ENCODE measurements around the gene CCR8. TPM values are rescaled to one million over a fixed set of nuclear protein-coding genes. Genes with fewer than 3 reads are reported as not detected.

Gene CCR8
- total RNA-seq, 4 donors from 2014 or later: not detected

- no peaks in the 10 kb centered on the region for H3K27me3 ChIP-seq
- TF ChIP-seq, protein P1, sequence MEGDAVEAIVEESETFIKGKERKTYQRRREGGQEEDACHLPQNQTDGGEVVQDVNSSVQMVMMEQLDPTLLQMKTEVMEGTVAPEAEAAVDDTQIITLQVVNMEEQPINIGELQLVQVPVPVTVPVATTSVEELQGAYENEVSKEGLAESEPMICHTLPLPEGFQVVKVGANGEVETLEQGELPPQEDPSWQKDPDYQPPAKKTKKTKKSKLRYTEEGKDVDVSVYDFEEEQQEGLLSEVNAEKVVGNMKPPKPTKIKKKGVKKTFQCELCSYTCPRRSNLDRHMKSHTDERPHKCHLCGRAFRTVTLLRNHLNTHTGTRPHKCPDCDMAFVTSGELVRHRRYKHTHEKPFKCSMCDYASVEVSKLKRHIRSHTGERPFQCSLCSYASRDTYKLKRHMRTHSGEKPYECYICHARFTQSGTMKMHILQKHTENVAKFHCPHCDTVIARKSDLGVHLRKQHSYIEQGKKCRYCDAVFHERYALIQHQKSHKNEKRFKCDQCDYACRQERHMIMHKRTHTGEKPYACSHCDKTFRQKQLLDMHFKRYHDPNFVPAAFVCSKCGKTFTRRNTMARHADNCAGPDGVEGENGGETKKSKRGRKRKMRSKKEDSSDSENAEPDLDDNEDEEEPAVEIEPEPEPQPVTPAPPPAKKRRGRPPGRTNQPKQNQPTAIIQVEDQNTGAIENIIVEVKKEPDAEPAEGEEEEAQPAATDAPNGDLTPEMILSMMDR (IDR thresholded peaks at IDR 0.05): no peak
- TF ChIP-seq POLR2A (IDR thresholded peaks at IDR 0.05): no peak
- no peaks in the 10 kb centered on the region for H3K36me3 ChIP-seq
- H3K27ac ChIP-seq: no peak overlapping the region
- no peaks in the 10 kb centered on the region for H3K4me1 ChIP-seq
- H3K4me3 ChIP-seq: no peak overlapping the region
- intact Hi-C loops (cut with DNase I; ENCODE audit: low total_unique reads): no loop called here
- DNase-seq: no peak
- H3K9me3 ChIP-seq: no peaks in the 10 kb centered on the region
These were observed 1.3 kb downstream of the CCR8 start for GRCh38 chr3:39330824-39331223.

GRCh38 chr3:39332525-39332924 is 3.0 kb downstream of the CCR8 start:
- TF ChIP-seq, protein P1 (IDR thresholded peaks at IDR 0.05): no peak
- no peak for TF ChIP-seq POLR2A (IDR thresholded peaks at IDR 0.05)
- Histone ChIP-seq H3K4me3 (no peak overlapping the region), H3K4me1 (no peaks in the 10 kb centered on the region), H3K36me3 (no peaks in the 10 kb centered on the region), H3K9me3 (no peaks in the 10 kb centered on the region), H3K27ac (no peak overlapping the region), H3K27me3 (no peaks in the 10 kb centered on the region)
- intact Hi-C loops (cut with DNase I; ENCODE audit: low total_unique reads): no loop called here
- no peak for DNase-seq

DNA sequence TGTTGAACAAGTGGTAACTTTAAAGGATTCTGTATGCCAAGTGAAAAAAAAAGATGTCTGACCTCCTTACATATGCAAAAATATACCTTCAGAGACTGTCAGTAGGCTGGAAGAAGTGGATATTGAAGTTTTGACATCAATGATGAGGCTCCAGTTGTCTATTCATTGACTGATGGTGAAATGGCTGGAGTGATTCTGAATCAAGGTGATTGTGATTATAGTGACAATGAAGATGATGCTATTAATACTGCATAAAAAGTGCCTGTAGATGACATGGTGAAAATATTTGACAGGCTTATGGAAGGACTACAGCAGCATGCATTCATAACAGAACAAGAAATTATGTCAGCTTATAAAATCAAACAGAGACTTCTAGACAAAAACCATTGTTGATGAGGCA is 4.1 kb downstream of the CCR8 start:
- Histone ChIP-seq H3K36me3 (no peaks in the 10 kb centered on the region), H3K9me3 (no peaks in the 10 kb centered on the region), H3K27me3 (no peaks in the 10 kb centered on the region), H3K27ac (no peak overlapping the region), H3K4me3 (no peak overlapping the region), H3K4me1 (no peaks in the 10 kb centered on the region)
- TF ChIP-seq POLR2A (IDR thresholded peaks at IDR 0.05): no peak
- TF ChIP-seq, protein P1 (IDR thresholded peaks at IDR 0.05): no peak
- DNase-seq: no peak
- intact Hi-C loops (cut with DNase I; ENCODE audit: low total_unique reads): no loop called here

DNA sequence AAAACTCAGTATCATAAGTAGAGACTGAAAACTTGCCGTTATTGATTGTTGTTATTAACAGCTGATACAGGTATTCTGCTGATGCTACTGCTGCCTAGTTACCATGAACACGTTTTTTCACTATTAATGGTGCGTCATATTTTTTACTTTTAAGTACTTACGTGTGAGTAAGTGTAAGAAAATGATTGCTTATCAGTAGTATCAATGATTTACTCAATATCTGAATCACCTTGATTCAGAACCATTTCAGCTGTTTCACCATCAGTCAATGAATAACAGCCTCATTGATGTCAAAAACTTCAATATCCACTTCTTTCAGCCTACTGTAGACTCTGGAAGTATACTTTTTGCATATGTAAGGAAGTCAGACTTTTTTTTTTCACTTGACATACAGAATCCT is 4.7 kb downstream of the CCR8 start:
- no peaks in the 10 kb centered on the region for H3K36me3 ChIP-seq
- no peaks in the 10 kb centered on the region for H3K4me1 ChIP-seq
- intact Hi-C loops (cut with DNase I; ENCODE audit: low total_unique reads): no loop called here
- TF ChIP-seq POLR2A (IDR thresholded peaks at IDR 0.05): no peak
- TF ChIP-seq, protein P1 (IDR thresholded peaks at IDR 0.05): no peak
- H3K27ac ChIP-seq: no peak overlapping the region
- no peaks in the 10 kb centered on the region for H3K27me3 ChIP-seq
- no peak overlapping the region for H3K4me3 ChIP-seq
- no peak for DNase-seq
- no peaks in the 10 kb centered on the region for H3K9me3 ChIP-seq

- intact Hi-C loops (cut with DNase I; ENCODE audit: low total_unique reads): no loop called here
- TF ChIP-seq POLR2A (IDR thresholded peaks at IDR 0.05): no peak
- TF ChIP-seq, protein P1 (IDR thresholded peaks at IDR 0.05): no peak
- no peaks in the 10 kb centered on the region for H3K36me3 ChIP-seq
- H3K4me3 ChIP-seq: no peak overlapping the region
- no peak for DNase-seq
- no peak overlapping the region for H3K27ac ChIP-seq
- no peaks in the 10 kb centered on the region for H3K4me1 ChIP-seq
- no peaks in the 10 kb centered on the region for H3K9me3 ChIP-seq
- no peaks in the 10 kb centered on the region for H3K27me3 ChIP-seq
These were observed 8.7 kb downstream of the CCR8 start for GRCh38 chr3:39338201-39338600.
